Parathyroid adenoma (tissue), 2 donors: ENCODE data around the gene C12orf43.
A peak's percentile ranks its signal among the peaks of the same experiment; 100 is the strongest.

Source experiments
- H2AFZ ChIP-seq: fragments of 300-600 bp; sonication (generic); one replicate; pipeline ENCODE4 v1.7.0; 2017; ENCODE audit warnings: antibody characterized with exemption, mild to moderate bottlenecking
- H3K27ac ChIP-seq: fragments of 300-600 bp; sonication (generic); one replicate; pipeline ENCODE4 v1.7.0; 2017
- H3K27me3 ChIP-seq: fragments of 300-600 bp; sonication (generic); one replicate; pipeline ENCODE4 v1.7.0; 2017; ENCODE audit warnings: low read length; ENCODE audit not compliant: control insufficient read depth, insufficient read depth
- H3K36me3 ChIP-seq: fragments of 300-600 bp; sonication (generic); one replicate; pipeline ENCODE4 v1.7.0; 2017; ENCODE audit warnings: low read length; ENCODE audit not compliant: control insufficient read depth, insufficient read depth
- H3K4me1 ChIP-seq: fragments of 300-600 bp; sonication (generic); one replicate; pipeline ENCODE4 v1.7.0; 2017; ENCODE audit warnings: control low read depth
- H3K4me2 ChIP-seq: fragments of 300-600 bp; sonication (generic); one replicate; pipeline ENCODE4 v1.7.0; 2017; ENCODE audit warnings: low read length
- H3K4me3 ChIP-seq: fragments of 300-600 bp; sonication (generic); one replicate; pipeline ENCODE4 v1.7.0; 2017; ENCODE audit warnings: low read depth, low read length
- H3K79me2 ChIP-seq: fragments of 300-600 bp; sonication (generic); one replicate; pipeline ENCODE4 v1.7.0; 2017; ENCODE audit warnings: control low read depth
- H3K9ac ChIP-seq: fragments of 300-600 bp; sonication (generic); one replicate; pipeline ENCODE4 v1.7.0; 2017; ENCODE audit warnings: mild to moderate bottlenecking
- H3K9me3 ChIP-seq: fragments of 300-600 bp; sonication (generic); one replicate; pipeline ENCODE4 v1.7.0; 2017; ENCODE audit warnings: low read length; ENCODE audit not compliant: control insufficient read depth
- TF ChIP-seq, protein P1 (sequence below): fragments of 300-600 bp; sonication (generic); IDR thresholded peaks from one replicate; pipeline ENCODE4 v1.7.0; 2017; ENCODE audit warnings: antibody characterized with exemption, mild to moderate bottlenecking
- donor health status: primary hyperparathyroidism.

Gene C12orf43

DNA sequence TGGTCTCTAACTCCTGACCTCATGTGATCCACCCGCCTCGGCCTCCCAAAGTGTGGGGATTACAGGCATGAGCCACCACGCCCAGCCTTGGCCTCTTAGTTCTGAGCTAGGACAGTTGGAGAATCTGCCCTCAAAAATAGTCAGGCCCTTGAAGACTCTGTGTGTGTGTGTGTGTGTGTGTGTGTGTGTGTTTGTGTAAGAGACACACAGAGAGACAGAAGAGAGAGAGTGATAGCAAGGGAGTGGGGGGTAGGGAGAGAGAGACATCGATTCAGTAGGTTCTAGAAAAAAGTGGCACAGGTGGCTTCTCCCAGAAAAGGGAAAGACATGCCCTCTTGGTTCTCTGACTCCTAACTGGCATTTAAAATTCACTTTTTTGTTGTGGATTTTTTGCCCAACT, 32.5 kb downstream of the C12orf43 start:
- no peaks in the 10 kb centered on the region for H3K79me2 ChIP-seq

DNA sequence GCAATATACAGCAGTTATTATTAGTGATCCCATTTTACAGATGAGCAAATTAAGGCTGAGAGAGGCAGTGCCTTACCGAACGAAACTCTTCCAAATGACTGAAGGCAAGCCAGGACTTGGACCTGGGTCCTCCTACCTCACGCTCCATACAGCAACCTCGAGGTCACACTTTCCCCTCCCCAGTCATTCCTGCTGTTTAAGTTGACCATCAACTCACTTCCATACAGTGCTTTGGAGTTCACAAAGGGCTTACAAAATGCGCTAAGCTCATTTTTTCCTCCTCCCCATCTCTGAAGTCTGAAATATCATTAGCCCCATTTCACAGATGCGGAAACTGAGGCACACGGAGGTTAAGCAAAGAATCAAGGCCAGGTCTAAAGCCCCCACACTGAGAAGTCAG, 33.6 kb downstream of the C12orf43 start:
- Histone ChIP-seq H3K4me3 (no peak overlapping the region), H3K79me2 (no peaks in the 10 kb centered on the region), H3K4me1 (no peaks in the 10 kb centered on the region), H3K36me3 (no peaks in the 10 kb centered on the region), H3K27me3 (no peaks in the 10 kb centered on the region), H3K27ac (no peak overlapping the region), H2AFZ (no peak overlapping the region), H3K9ac (no peak overlapping the region), H3K9me3 (no peaks in the 10 kb centered on the region), H3K4me2 (no peak overlapping the region)
- TF ChIP-seq, protein P1, sequence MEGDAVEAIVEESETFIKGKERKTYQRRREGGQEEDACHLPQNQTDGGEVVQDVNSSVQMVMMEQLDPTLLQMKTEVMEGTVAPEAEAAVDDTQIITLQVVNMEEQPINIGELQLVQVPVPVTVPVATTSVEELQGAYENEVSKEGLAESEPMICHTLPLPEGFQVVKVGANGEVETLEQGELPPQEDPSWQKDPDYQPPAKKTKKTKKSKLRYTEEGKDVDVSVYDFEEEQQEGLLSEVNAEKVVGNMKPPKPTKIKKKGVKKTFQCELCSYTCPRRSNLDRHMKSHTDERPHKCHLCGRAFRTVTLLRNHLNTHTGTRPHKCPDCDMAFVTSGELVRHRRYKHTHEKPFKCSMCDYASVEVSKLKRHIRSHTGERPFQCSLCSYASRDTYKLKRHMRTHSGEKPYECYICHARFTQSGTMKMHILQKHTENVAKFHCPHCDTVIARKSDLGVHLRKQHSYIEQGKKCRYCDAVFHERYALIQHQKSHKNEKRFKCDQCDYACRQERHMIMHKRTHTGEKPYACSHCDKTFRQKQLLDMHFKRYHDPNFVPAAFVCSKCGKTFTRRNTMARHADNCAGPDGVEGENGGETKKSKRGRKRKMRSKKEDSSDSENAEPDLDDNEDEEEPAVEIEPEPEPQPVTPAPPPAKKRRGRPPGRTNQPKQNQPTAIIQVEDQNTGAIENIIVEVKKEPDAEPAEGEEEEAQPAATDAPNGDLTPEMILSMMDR, result no peak

More for the DNA sequence above, 32.5 kb downstream of the C12orf43 start:
- Histone ChIP-seq H3K27ac (no peak overlapping the region), H3K4me3 (no peak overlapping the region), H3K9ac (no peak overlapping the region), H3K27me3 (no peaks in the 10 kb centered on the region), H3K4me2 (no peak overlapping the region), H3K9me3 (no peaks in the 10 kb centered on the region), H3K4me1 (no peaks in the 10 kb centered on the region), H3K36me3 (no peaks in the 10 kb centered on the region), H2AFZ (peak overlapping the region; percentile 48)
- TF ChIP-seq, protein P1, result no peak

DNA sequence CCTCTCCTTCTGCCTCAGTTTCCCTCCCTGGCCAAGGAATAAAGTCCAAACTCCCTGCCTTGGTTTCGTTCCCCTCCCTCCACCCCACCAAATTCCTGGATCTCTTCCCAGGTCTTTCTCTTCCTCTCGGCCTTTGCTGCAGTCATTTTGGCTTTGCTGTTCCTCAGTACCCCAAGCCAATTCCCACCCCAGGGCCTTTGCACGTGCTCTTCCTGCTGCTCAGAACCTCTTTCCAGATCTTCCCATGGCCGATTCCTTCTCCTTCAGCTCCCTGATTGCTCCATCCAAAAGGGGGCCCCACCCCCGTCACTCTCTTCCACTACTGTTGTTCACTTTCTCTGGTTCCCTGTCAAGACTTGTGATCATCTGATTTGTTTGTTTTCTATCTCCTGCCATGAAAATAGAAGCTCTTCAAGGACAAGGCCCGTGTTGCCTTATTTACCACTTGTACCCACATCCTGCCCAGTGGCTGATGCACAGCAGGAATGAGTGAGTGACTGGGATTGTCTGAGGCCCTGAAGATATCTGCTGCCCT, 34.8 kb downstream of the C12orf43 start:
- no peaks in the 10 kb centered on the region for H3K4me1 ChIP-seq
- H3K27me3 ChIP-seq, result no peaks in the 10 kb centered on the region
- H3K27ac ChIP-seq, result no peak overlapping the region
- H3K4me3 ChIP-seq, result no peak overlapping the region
- H2AFZ ChIP-seq, result no peak overlapping the region
- TF ChIP-seq, protein P1, result no peak
- no peak overlapping the region for H3K9ac ChIP-seq
- H3K4me2 ChIP-seq, result no peak overlapping the region
- H3K79me2 ChIP-seq, result no peaks in the 10 kb centered on the region
- no peaks in the 10 kb centered on the region for H3K36me3 ChIP-seq
- H3K9me3 ChIP-seq, result no peaks in the 10 kb centered on the region

DNA sequence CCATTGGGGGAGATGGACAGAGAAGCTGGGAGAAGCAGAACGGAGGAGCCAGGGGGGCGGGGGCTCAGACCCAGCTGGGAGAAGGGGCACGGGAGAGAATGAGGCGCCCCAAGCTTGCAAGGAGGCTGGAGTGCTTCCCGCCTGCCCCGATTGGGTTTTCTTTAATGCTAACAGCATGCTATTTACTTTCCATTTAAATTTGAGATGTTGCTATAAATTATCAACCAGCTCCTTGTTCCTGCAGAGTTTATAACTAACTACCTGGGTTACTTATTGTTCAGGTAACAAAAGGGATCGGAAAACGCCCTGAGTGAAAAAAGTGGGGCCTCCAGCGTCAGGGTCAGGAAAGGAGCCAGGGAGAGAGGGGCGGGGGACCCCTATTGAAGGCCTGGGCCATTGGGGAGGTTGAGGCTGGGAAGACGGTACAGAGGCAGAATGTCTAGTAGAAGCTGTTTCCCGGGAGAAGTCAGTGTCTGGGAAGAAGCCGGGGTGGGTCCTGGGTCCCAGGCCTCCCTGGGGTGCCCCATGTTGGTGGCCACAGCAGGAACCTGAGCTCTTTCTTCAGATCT, 35.4 kb downstream of the C12orf43 start:
- Histone ChIP-seq H3K27ac (no peak overlapping the region), H3K79me2 (no peaks in the 10 kb centered on the region), H3K4me1 (no peaks in the 10 kb centered on the region), H3K4me3 (no peak overlapping the region), H3K27me3 (no peaks in the 10 kb centered on the region), H3K4me2 (no peak overlapping the region), H2AFZ (no peak overlapping the region), H3K36me3 (no peaks in the 10 kb centered on the region), H3K9me3 (no peaks in the 10 kb centered on the region), H3K9ac (no peak overlapping the region)
- TF ChIP-seq, protein P1, result no peak
